Chondrocyte (in vitro differentiated cells): ENCODE measurements around the gene TMEM91. TPM values are rescaled to one million over a fixed set of nuclear protein-coding genes. Genes with fewer than 3 reads are reported as not detected.

ENCODE experiments used
- DNase-seq: peaks from one replicate; pipeline ENCODE4 v3.0.0; 2021; ENCODE audit warnings: mixed read lengths, low spot score
- H3K27ac Mint-ChIP-seq: one replicate; pipeline ENCODE4 v1.8.0; 2021; ENCODE audit warnings: mild to moderate bottlenecking, moderate library complexity, mixed read lengths; ENCODE audit not compliant: unreplicated experiment
- H3K27me3 Mint-ChIP-seq: 2 replicates; pipeline ENCODE4 v1.8.0; 2021; ENCODE audit warnings: low read depth, mixed read lengths
- H3K36me3 Mint-ChIP-seq: 2 replicates; pipeline ENCODE4 v1.8.0; 2021; ENCODE audit warnings: low read depth, mixed read lengths
- H3K4me1 Mint-ChIP-seq: 2 replicates; pipeline ENCODE4 v1.8.0; 2021; ENCODE audit warnings: low read depth, mild to moderate bottlenecking, mixed read lengths
- H3K4me3 Mint-ChIP-seq: one replicate; pipeline ENCODE4 v1.8.0; 2021; ENCODE audit warnings: mild to moderate bottlenecking, moderate library complexity, mixed read lengths; ENCODE audit not compliant: unreplicated experiment
- H3K9me3 Mint-ChIP-seq: 2 replicates; pipeline ENCODE4 v1.8.0; 2021; ENCODE audit warnings: low read depth, mixed read lengths
- CTCF ChIP-seq: fragments of 200-600 bp; sonication (generic); IDR thresholded peaks from 2 replicates; pipeline ENCODE4 v1.5.0; 2021; ENCODE audit warnings: antibody characterized with exemption, mild to moderate bottlenecking, moderate library complexity
- total RNA-seq: library from RNA; stranded (reverse); gene quantifications from 3 replicates; pipeline ENCODE4 v1.2.1, GENCODE V29; 2021

The TMEM91 gene
- total RNA-seq, 1 donor from 2014 or later, result 4.8 TPM

GRCh38 chr19:41421314-41421713 lies 45.0 kb downstream of the TMEM91 start:
- H3K27ac Mint-ChIP-seq, result no peak overlapping the region
- no peak for TF ChIP-seq CTCF
- H3K4me1 Mint-ChIP-seq, result no peaks in the 10 kb centered on the region
- H3K4me3 Mint-ChIP-seq, result no peak overlapping the region
- no peaks in the 10 kb centered on the region for H3K27me3 Mint-ChIP-seq
- DNase-seq, result no peak
- H3K36me3 Mint-ChIP-seq, result peaks cover 31% of the 10 kb centered on the region
- no peaks in the 10 kb centered on the region for H3K9me3 Mint-ChIP-seq

- peaks cover 29% of the 10 kb centered on the region for H3K36me3 Mint-ChIP-seq
- DNase-seq, result no peak
- H3K9me3 Mint-ChIP-seq, result no peaks in the 10 kb centered on the region
- TF ChIP-seq CTCF, result no peak
- no peak overlapping the region for H3K4me3 Mint-ChIP-seq
- no peaks in the 10 kb centered on the region for H3K27me3 Mint-ChIP-seq
- no peak overlapping the region for H3K27ac Mint-ChIP-seq
- H3K4me1 Mint-ChIP-seq, result peaks cover 3% of the 10 kb centered on the region
These were observed 45.6 kb downstream of the TMEM91 start for GRCh38 chr19:41421973-41422372.

GRCh38 chr19:41422456-41422855 lies 46.1 kb downstream of the TMEM91 start:
- no peaks in the 10 kb centered on the region for H3K27me3 Mint-ChIP-seq
- H3K27ac Mint-ChIP-seq, result no peak overlapping the region
- DNase-seq, result no peak
- H3K4me3 Mint-ChIP-seq, result no peak overlapping the region
- H3K9me3 Mint-ChIP-seq, result no peaks in the 10 kb centered on the region
- H3K36me3 Mint-ChIP-seq, result peaks cover 27% of the 10 kb centered on the region
- peaks cover 5% of the 10 kb centered on the region for H3K4me1 Mint-ChIP-seq
- no peak for TF ChIP-seq CTCF

DNA sequence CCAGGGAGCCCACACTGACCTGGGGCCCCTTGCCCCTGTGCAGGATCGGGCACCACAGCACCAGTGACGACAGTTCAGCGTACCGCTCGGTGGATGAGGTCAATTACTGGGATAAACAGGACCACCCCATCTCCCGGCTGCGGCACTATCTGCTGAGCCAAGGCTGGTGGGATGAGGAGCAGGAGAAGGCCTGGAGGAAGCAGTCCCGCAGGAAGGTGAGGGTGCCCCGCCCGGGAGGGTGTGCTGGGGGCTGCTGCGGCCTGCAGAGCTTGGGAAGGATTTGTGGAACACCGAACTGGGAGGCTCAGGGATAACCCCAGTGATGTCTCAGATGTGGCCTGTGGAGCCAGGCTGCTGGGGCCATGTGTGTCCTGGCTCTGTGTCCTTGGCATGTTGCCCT lies 46.6 kb downstream of the TMEM91 start:
- no peak overlapping the region for H3K4me3 Mint-ChIP-seq

DNA sequence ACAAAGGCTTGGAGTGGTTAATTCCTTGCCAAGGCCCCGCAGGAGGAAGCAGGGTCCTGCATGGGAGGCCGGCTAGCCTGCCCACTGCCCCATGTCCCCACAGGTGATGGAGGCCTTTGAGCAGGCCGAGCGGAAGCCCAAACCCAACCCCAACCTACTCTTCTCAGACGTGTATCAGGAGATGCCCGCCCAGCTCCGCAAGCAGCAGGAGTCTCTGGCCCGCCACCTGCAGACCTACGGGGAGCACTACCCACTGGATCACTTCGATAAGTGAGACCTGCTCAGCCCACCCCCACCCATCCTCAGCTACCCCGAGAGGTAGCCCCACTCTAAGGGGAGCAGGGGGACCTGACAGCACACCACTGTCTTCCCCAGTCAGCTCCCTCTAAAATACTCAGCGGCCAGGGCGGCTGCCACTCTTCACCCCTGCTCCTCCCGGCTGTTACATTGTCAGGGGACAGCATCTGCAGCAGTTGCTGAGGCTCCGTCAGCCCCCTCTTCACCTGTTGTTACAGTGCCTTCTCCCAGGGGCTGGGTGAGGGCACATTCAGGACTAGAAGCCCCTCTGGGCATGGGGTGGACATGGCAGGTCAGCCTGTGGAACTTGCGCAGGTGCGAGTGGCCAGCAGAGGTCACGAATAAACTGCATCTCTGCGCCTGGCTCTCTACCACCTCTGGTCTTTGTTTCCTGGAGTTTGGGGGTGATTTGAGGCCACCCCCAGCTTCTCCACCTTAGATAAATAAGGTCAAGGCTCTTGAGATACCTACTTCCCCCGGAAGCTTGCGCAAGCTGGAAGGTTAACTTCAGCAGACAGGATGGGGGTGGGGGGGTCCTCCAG lies 48.2 kb downstream of the TMEM91 start:
- Mint-ChIP-seq H3K27ac (no peak overlapping the region), H3K27me3 (no peaks in the 10 kb centered on the region), H3K9me3 (no peaks in the 10 kb centered on the region), H3K4me3 (no peak overlapping the region), H3K4me1 (peaks cover 10% of the 10 kb centered on the region), H3K36me3 (peaks cover 17% of the 10 kb centered on the region)
- TF ChIP-seq CTCF, result no peak
- no peak for DNase-seq

More for the DNA sequence above, 46.6 kb downstream of the TMEM91 start:
- TF ChIP-seq CTCF, result no peak
- Mint-ChIP-seq H3K9me3 (no peaks in the 10 kb centered on the region), H3K36me3 (peaks cover 27% of the 10 kb centered on the region), H3K27ac (no peak overlapping the region), H3K4me1 (peaks cover 9% of the 10 kb centered on the region), H3K27me3 (no peaks in the 10 kb centered on the region)
- DNase-seq, result no peak
